Uterus (tissue), 2 donors: ENCODE measurements around the gene LRRC56.

Experiments
- CTCF ChIP-seq, 4 experiments: fragments of 200-600 bp in 2 of 4; fragments of 450-650 bp in 2 of 4; sonication (generic) in 2 of 4; IDR thresholded peaks; one replicate each; pipeline ENCODE4 v1.5.1; 2016 to 2019; ENCODE audit warnings: antibody characterized with exemption in 4 of 4, mild to moderate bottlenecking in 2 of 4, moderate library complexity in 1 of 4
- POLR2A ChIP-seq, 2 donors: fragments of 450-650 bp; IDR thresholded peaks; one replicate each; pipeline ENCODE4 v1.6.1; 2016; ENCODE audit warnings: antibody characterized with exemption in 2 of 2, mild to moderate bottlenecking in 1 of 2, moderate library complexity in 1 of 2

GRCh38 chr11:532527-532985, 4.8 kb upstream of the LRRC56 start:
- TF ChIP-seq CTCF (IDR thresholded peaks at IDR 0.05), result no peak
- TF ChIP-seq POLR2A (IDR thresholded peaks at IDR 0.05), result no peak
